ENCODE data around the gene ABR.

The ABR gene

GRCh38 chr17:1170739-1171138, 9.0 kb downstream of the ABR start:
- TF ChIP-seq ZFX (IDR thresholded peaks at IDR 0.05; ENCODE audit: borderline replicate concordance) (no peak), CTCF (IDR thresholded peaks at IDR 0.05) (peak; percentile 28)

GRCh38 chr17:1169929-1170312, 9.9 kb downstream of the ABR start:
- TF ChIP-seq ZFX (IDR thresholded peaks at IDR 0.05; ENCODE audit: borderline replicate concordance): no peak
- no peak for TF ChIP-seq CTCF (IDR thresholded peaks at IDR 0.05)
- no peak overlapping the region for H3K27ac ChIP-seq

More at GRCh38 chr17:1170739-1171138, 9.0 kb downstream of the ABR start:
- H3K27ac ChIP-seq: no peak overlapping the region

DNA sequence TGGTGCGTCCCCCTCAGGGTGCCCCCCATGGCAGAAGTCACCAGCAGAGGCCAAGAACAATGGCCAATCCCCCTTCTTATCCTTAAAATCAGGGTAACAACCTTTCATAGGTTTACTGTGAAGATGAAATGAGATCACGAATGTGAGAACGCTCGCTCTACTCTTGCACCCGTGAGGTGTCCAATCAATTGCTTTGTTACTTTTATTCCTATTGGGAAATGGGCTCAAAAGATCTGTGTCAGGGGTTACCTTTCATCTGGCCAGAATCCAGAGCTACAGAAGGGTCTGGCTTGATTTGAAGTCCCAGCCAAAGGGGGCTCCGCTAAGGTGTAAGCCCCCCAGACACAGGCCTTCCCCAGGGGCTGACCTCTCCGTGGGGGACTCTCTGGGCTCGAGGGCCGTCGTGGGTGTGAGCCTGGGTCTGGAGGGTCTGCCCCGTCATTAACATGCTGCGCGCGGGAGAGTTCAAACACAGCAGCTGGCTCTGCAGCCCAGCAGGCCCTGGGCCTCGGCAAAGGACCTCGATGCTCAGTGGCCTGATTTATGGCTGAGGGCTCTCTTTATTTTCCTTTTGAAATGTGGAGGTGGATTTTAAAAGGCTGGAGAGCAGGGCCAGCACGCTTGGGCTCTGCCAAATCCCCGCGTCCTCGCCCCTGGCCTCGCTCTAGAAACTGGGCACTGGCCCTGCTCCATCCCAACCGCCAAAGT, 10.4 kb downstream of the ABR start:
- TF ChIP-seq CTCF (IDR thresholded peaks at IDR 0.05): no peak
- no peak for TF ChIP-seq ZFX (IDR thresholded peaks at IDR 0.05; ENCODE audit: borderline replicate concordance)
- no peak overlapping the region for H3K27ac ChIP-seq

- TF ChIP-seq ZFX (IDR thresholded peaks at IDR 0.05; ENCODE audit: borderline replicate concordance): no peak
- TF ChIP-seq CTCF (IDR thresholded peaks at IDR 0.05): no peak
- H3K27ac ChIP-seq: no peak overlapping the region
These were observed 11.1 kb downstream of the ABR start for GRCh38 chr17:1168533-1169220.

GRCh38 chr17:1166276-1166675, 13.5 kb downstream of the ABR start:
- TF ChIP-seq CTCF (IDR thresholded peaks at IDR 0.05): no peak
- TF ChIP-seq ZFX (IDR thresholded peaks at IDR 0.05; ENCODE audit: borderline replicate concordance): no peak
- no peak overlapping the region for H3K27ac ChIP-seq

- H3K27ac ChIP-seq: no peak overlapping the region
- TF ChIP-seq ZFX (IDR thresholded peaks at IDR 0.05; ENCODE audit: borderline replicate concordance): no peak
- TF ChIP-seq CTCF (IDR thresholded peaks at IDR 0.05): no peak
These were observed 13.9 kb downstream of the ABR start for GRCh38 chr17:1165836-1166235.

DNA sequence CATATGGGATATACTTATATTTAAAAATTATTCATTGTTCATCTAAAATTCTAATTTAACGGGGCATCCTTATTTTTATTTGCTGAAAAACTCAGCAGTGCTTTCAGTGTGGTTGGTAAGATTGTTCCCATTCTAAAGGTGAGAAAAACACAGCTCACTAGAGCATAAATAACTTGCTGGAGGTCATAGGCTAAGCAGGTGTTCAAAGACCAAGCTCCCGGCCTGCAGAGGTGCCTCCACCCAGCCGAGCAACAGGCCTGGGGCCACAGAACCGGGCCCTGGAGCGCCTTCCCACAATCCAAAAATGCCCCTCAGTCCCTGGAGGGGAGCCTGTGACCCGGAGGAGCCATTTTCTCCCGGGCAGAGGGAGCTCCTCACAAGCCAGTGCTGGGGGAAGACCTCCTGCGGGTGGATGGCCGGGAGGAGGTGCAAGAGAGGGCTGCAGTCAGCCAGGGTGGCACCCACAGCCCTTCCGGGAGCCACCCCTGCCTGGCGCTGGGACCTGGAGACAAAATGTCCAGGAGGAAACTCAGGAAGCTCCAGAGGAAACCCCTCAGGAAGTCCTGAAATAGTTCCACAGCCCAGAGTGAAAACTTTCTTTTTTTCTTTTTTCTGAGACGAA, 14.7 kb downstream of the ABR start:
- TF ChIP-seq CTCF (IDR thresholded peaks at IDR 0.05) (no peak), ZFX (IDR thresholded peaks at IDR 0.05; ENCODE audit: borderline replicate concordance) (no peak)
- no peak overlapping the region for H3K27ac ChIP-seq

Measured in 22Rv1 (cell line).